NB4 (cell line): Measurements from ENCODE around the gene BACE2.

ENCODE experiments used
- DNase-seq: peaks from one replicate; pipeline ENCODE4 v3.0.0; 2010; ENCODE audit warnings: low read depth
- H3K4me3 ChIP-seq: one replicate; pipeline ENCODE4 v1.5.1; 2011; ENCODE audit warnings: mild to moderate bottlenecking, low read depth, low read length, moderate library complexity
- MYC ChIP-seq: IDR thresholded peaks from 2 replicates; pipeline ENCODE4 v1.6.1; 2011; ENCODE audit warnings: low read depth, low read length
- POLR2A ChIP-seq: IDR thresholded peaks from 2 replicates; pipeline ENCODE4 v1.6.1; 2011; ENCODE audit warnings: mild to moderate bottlenecking; ENCODE audit not compliant: insufficient read length; ENCODE audit errors: extremely low read depth
- TF ChIP-seq, protein P1 (sequence below): IDR thresholded peaks from 2 replicates; pipeline ENCODE4 v1.6.1; 2011; ENCODE audit warnings: low read depth, low read length
- TF ChIP-seq, protein P2 (sequence below): IDR thresholded peaks from one replicate; pipeline ENCODE4 v1.5.1; 2012; ENCODE audit warnings: low read depth, low read length

Gene BACE2

DNA sequence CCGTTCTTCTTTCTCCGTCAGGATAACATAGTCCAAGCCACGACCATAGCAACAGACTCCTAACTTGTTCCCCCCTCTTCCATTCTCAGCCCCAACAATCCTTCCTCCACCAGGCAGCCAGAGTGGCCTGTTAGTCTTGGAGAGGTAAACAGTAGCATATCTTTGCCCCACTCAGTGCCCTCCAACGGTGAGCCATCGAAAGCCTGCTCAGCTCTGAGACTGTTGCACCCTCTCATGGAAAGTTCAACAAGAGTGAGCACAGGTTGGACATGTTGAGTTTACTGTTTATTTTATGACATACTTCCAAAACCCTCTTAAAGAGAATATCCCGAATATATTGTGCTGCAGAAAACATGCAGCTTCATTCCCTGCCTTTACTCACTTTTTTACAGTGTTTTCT is 30.1 kb upstream of the BACE2 start:
- no peak overlapping the region for H3K4me3 ChIP-seq
- TF ChIP-seq, protein P1, sequence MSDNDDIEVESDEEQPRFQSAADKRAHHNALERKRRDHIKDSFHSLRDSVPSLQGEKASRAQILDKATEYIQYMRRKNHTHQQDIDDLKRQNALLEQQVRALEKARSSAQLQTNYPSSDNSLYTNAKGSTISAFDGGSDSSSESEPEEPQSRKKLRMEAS = no peak
- TF ChIP-seq POLR2A (no peak), MYC (no peak)
- TF ChIP-seq, protein P2, sequence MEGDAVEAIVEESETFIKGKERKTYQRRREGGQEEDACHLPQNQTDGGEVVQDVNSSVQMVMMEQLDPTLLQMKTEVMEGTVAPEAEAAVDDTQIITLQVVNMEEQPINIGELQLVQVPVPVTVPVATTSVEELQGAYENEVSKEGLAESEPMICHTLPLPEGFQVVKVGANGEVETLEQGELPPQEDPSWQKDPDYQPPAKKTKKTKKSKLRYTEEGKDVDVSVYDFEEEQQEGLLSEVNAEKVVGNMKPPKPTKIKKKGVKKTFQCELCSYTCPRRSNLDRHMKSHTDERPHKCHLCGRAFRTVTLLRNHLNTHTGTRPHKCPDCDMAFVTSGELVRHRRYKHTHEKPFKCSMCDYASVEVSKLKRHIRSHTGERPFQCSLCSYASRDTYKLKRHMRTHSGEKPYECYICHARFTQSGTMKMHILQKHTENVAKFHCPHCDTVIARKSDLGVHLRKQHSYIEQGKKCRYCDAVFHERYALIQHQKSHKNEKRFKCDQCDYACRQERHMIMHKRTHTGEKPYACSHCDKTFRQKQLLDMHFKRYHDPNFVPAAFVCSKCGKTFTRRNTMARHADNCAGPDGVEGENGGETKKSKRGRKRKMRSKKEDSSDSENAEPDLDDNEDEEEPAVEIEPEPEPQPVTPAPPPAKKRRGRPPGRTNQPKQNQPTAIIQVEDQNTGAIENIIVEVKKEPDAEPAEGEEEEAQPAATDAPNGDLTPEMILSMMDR = no peak
- DNase-seq = no peak

DNA sequence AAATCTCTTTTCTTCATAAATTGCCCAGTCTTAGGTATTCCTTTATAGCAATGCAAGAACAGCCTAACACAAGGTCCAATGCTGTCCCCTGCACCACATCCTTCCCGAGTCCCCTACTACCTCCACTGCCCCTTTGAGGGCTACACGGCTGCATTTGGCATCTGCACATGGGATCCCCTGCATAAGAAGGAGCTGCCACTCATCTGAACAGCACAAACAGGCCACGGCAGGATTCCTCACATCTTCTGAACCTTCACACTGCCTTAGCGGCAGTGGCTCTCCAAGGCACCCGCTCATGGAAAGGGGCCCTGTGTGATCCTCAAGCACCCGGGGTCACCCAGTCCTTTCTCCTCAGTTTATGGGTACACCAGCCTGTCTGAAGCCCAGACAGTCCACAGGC is 29.2 kb upstream of the BACE2 start:
- no peak for DNase-seq
- no peak overlapping the region for H3K4me3 ChIP-seq
- TF ChIP-seq MYC = no peak
- TF ChIP-seq, protein P1 = no peak
- TF ChIP-seq, protein P2 = no peak
- no peak for TF ChIP-seq POLR2A

DNA sequence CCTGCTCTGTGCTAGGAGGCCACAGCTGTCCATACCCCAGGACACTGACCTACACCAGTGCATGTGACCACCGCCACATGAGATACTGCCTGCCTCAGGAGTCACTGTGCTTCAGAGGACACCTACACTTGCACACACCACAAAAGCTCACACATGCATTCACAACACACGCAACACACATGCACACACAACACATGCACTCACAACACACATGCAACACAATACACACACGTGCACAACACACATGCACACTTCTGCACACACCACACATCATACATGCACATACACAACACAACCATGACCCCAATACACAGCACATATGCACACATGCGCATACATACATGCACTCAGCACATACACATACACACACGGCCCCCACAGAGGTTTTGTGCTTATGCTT is 28.7 kb upstream of the BACE2 start:
- no peak for DNase-seq
- no peak overlapping the region for H3K4me3 ChIP-seq
- no peak for TF ChIP-seq POLR2A
- TF ChIP-seq, protein P2 = no peak
- TF ChIP-seq MYC = no peak
- TF ChIP-seq, protein P1 = no peak

GRCh38 chr21:41139951-41140350 is 28.0 kb upstream of the BACE2 start:
- DNase-seq = no peak
- TF ChIP-seq, protein P1 = no peak
- TF ChIP-seq POLR2A (no peak), MYC (no peak)
- TF ChIP-seq, protein P2 = no peak
- H3K4me3 ChIP-seq = no peak overlapping the region

DNA sequence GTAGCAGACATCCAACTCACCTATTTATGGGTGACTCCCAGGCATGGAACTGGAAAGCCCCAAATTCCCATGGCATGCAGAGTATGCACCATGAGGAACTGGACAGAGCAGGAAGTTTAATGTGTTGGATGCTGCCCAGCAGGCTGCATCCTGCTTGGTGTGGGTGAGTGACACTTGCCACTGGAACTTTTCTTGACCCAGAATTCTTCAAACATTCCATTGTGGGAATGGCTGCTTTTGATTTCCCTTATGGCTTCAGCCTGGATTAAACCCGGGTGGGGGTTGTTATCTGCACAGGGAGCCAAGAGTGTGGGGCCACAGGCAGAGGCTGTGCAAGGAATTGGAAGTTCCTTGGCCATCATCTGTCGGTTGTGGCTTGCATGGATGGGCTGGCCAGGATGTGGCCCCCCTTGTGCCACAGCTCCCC is 26.9 kb upstream of the BACE2 start:
- DNase-seq = no peak
- TF ChIP-seq POLR2A (no peak), MYC (no peak)
- TF ChIP-seq, protein P1 = no peak
- TF ChIP-seq, protein P2 = no peak
- H3K4me3 ChIP-seq = no peak overlapping the region
